H9 (cell line): ENCODE measurements around the gene TEX44. TPM values are rescaled to one million over a fixed set of nuclear protein-coding genes. Genes with fewer than 3 reads are reported as not detected.

Source experiments
- DNase-seq: peaks from one replicate; pipeline ENCODE4 v3.0.0-alpha.2; 2017
- H2AFZ ChIP-seq: one replicate; pipeline ENCODE4 v1.6.1; 2013; ENCODE audit warnings: mild to moderate bottlenecking, low read length, control low read depth, moderate library complexity
- H2AK5ac ChIP-seq: 2 replicates; pipeline ENCODE4 v1.6.1; 2013; ENCODE audit warnings: low read length, control low read depth, mixed read lengths; ENCODE audit not compliant: insufficient read length
- H2BK120ac ChIP-seq: one replicate; pipeline ENCODE4 v1.6.1; 2013; ENCODE audit warnings: low read depth, mild to moderate bottlenecking, low read length, control low read depth, inconsistent platforms; ENCODE audit not compliant: poor library complexity, severe bottlenecking
- H2BK12ac ChIP-seq: 2 replicates; pipeline ENCODE4 v1.6.1; 2013; ENCODE audit warnings: low read length, control low read depth, mixed read lengths, low read depth; ENCODE audit not compliant: insufficient read length
- H2BK15ac ChIP-seq: 2 replicates; pipeline ENCODE4 v1.6.1; 2013; ENCODE audit warnings: low read depth, low read length, control low read depth
- H2BK20ac ChIP-seq: one replicate; pipeline ENCODE4 v1.6.1; 2013; ENCODE audit warnings: low read depth, mild to moderate bottlenecking, low read length, control low read depth, inconsistent platforms; ENCODE audit not compliant: poor library complexity, severe bottlenecking
- H2BK5ac ChIP-seq: 2 replicates; pipeline ENCODE4 v1.6.1; 2013; ENCODE audit warnings: low read length, control low read depth, mixed read lengths; ENCODE audit not compliant: insufficient read length
- H3K14ac ChIP-seq: 2 replicates; pipeline ENCODE4 v1.6.1; 2013; ENCODE audit warnings: low read length, control low read depth; ENCODE audit not compliant: insufficient read depth
- H3K18ac ChIP-seq: 2 replicates; pipeline ENCODE4 v1.6.1; 2013; ENCODE audit warnings: low read depth, mild to moderate bottlenecking, mixed read lengths, low read length, control low read depth; ENCODE audit not compliant: insufficient read length
- H3K23ac ChIP-seq: 2 replicates; pipeline ENCODE4 v1.6.1; 2013; ENCODE audit warnings: low read length, control low read depth, mixed read lengths, low read depth; ENCODE audit not compliant: insufficient read length
- H3K23me2 ChIP-seq: 2 replicates; pipeline ENCODE4 v1.6.1; 2013; ENCODE audit warnings: low read depth, mild to moderate bottlenecking, mixed read lengths, low read length, control low read depth; ENCODE audit not compliant: insufficient read length, poor library complexity, severe bottlenecking
- H3K27ac ChIP-seq: 2 replicates; pipeline ENCODE4 v1.5.1; 2013; ENCODE audit warnings: low read length, control low read depth, mixed read lengths, low read depth; ENCODE audit not compliant: insufficient read length
- H3K27me3 ChIP-seq: 2 replicates; pipeline ENCODE4 v1.6.1; 2013; ENCODE audit warnings: low read length, control low read depth, inconsistent platforms; ENCODE audit not compliant: insufficient read depth
- H3K4ac ChIP-seq: 2 replicates; pipeline ENCODE4 v1.6.1; 2013; ENCODE audit warnings: low read depth, mild to moderate bottlenecking, control low read depth, inconsistent platforms, low read length, moderate library complexity
- H3K4me1 ChIP-seq: 2 replicates; pipeline ENCODE4 v1.6.1; 2013; ENCODE audit warnings: low read length, control low read depth, inconsistent platforms; ENCODE audit not compliant: insufficient read depth
- H3K4me2 ChIP-seq: 2 replicates; pipeline ENCODE4 v1.6.1; 2013; ENCODE audit warnings: low read length, control low read depth, mixed read lengths; ENCODE audit not compliant: insufficient read length, insufficient read depth
- H3K56ac ChIP-seq: 2 replicates; pipeline ENCODE4 v1.6.1; 2013; ENCODE audit warnings: low read depth, mild to moderate bottlenecking, mixed read lengths, low read length, control low read depth; ENCODE audit not compliant: insufficient read length
- H3K79me1 ChIP-seq: 2 replicates; pipeline ENCODE4 v1.6.1; 2013; ENCODE audit warnings: low read depth, mild to moderate bottlenecking, moderate library complexity, low read length, control low read depth, inconsistent platforms; ENCODE audit not compliant: insufficient read depth, poor library complexity, severe bottlenecking
- H3K79me2 ChIP-seq: 2 replicates; pipeline ENCODE4 v1.6.1; 2013; ENCODE audit warnings: low read length, control low read depth, inconsistent platforms; ENCODE audit not compliant: insufficient read depth
- H3K9ac ChIP-seq: 2 replicates; pipeline ENCODE4 v1.6.1; 2013; ENCODE audit warnings: low read length, control low read depth, mixed read lengths; ENCODE audit not compliant: insufficient read length; ENCODE audit errors: extremely low read depth
- H3K9me3 ChIP-seq: one replicate; pipeline ENCODE4 v1.6.1; 2013; ENCODE audit warnings: low read depth, low read length, inconsistent platforms; ENCODE audit not compliant: control insufficient read depth
- H3T11ph ChIP-seq: one replicate; pipeline ENCODE4 v1.6.1; 2013; ENCODE audit warnings: mild to moderate bottlenecking, low read length, control low read depth, inconsistent platforms
- H4K20me1 ChIP-seq: one replicate; pipeline ENCODE4 v1.6.1; 2013; ENCODE audit not compliant: control insufficient read depth, insufficient read length, insufficient read depth
- H4K5ac ChIP-seq: 2 replicates; pipeline ENCODE4 v1.6.1; 2013; ENCODE audit warnings: low read depth, mild to moderate bottlenecking, mixed read lengths, low read length, control low read depth; ENCODE audit not compliant: insufficient read length
- H4K8ac ChIP-seq: replicated peaks from 2 replicates; pipeline ENCODE4 v1.6.1; 2013; ENCODE audit warnings: low read length, control low read depth, mixed read lengths, low read depth; ENCODE audit not compliant: insufficient read length
- H4K91ac ChIP-seq: 2 replicates; pipeline ENCODE4 v1.6.1; 2013; ENCODE audit warnings: low read depth, mild to moderate bottlenecking, moderate library complexity, mixed read lengths, low read length, control low read depth; ENCODE audit not compliant: insufficient read length
- H3K27ac Mint-ChIP-seq, 3 experiments: 2 replicates in 2 of 3; 3 replicates in 1 of 3; pipeline ENCODE4 v1.8.0; 2020 to 2021; ENCODE audit warnings: mixed read lengths in 3 of 3, mild to moderate bottlenecking in 1 of 3, moderate library complexity in 1 of 3
- H3K27me3 Mint-ChIP-seq: 2 replicates; pipeline ENCODE4 v1.8.0; 2021; ENCODE audit warnings: low read depth, mild to moderate bottlenecking, moderate library complexity, mixed read lengths
- H3K36me3 Mint-ChIP-seq, 3 experiments: 2 replicates in 2 of 3; 3 replicates in 1 of 3; pipeline ENCODE4 v1.8.0; 2020 to 2021; ENCODE audit warnings: low read depth in 3 of 3, mixed read lengths in 3 of 3; ENCODE audit not compliant: insufficient read depth in 1 of 3
- H3K4me1 Mint-ChIP-seq, 2 experiments: 2 replicates each; pipeline ENCODE4 v1.8.0; 2020; ENCODE audit warnings: mixed read lengths in 2 of 2
- H3K4me3 Mint-ChIP-seq, 2 experiments: 2 replicates in 1 of 2; 3 replicates in 1 of 2; pipeline ENCODE4 v1.8.0; 2020 to 2021; ENCODE audit warnings: mild to moderate bottlenecking in 2 of 2, mixed read lengths in 2 of 2, moderate library complexity in 1 of 2
- H3K9me3 Mint-ChIP-seq, 2 experiments: 2 replicates in 1 of 2; 3 replicates in 1 of 2; pipeline ENCODE4 v1.8.0; 2020; ENCODE audit warnings: mild to moderate bottlenecking in 2 of 2, mixed read lengths in 2 of 2, moderate library complexity in 1 of 2
- WGBS: extraction: QIAGEN DNeasy Blood & Tissue Kit; methylation state at CpG from one replicate; pipeline ENCODE4 v1.1.7; 2013; ENCODE audit warnings: missing lambda C conversion rate, low lambda C conversion rate, mixed read lengths; ENCODE audit not compliant: insufficient read length; ENCODE audit errors: extremely low coverage; 5-methylcytosine and 5-hydroxymethylcytosine counted together
- total RNA-seq: library from RNA; stranded (reverse); gene quantifications from 2 replicates; pipeline ENCODE4 v1.2.1, GENCODE V29; 2021
- TF ChIP-seq, protein P1 (sequence below): fragments of 200-600 bp; sonication (generic); conservative IDR thresholded peaks from 3 replicates; pipeline ENCODE4 v1.8.0; 2021; ENCODE audit warnings: antibody characterized with exemption, mild to moderate bottlenecking

TEX44 gene
- total RNA-seq, 1 experiment from 2014 or later = not detected

DNA sequence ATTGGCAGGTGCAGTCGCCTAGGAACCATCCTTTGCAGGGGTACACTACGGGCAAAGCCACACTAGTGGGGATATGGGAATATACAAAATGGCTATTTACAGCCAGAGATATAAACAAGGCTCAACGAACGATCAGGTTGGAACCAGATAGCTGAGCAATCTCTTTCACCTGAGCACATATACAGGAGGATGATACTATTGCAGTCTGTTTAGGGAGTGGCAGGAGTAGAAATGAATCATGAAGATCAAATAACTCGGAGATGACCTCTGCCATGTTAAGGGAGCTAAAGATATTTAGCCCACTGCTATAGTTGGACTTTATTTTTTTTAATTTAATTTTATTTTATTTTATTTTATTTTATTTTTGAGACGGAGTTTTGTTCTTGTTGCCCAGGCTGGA, 33.8 kb downstream of the TEX44 start:
- Histone ChIP-seq H3K4me2 (no peak overlapping the region), H3K4me1 (no peaks in the 10 kb centered on the region), H2AK5ac (no peak overlapping the region), H3K18ac (no peak overlapping the region), H3K27ac (no peak overlapping the region), H3K79me1 (no peaks in the 10 kb centered on the region), H3T11ph (no peak overlapping the region), H3K23me2 (no peaks in the 10 kb centered on the region), H3K79me2 (no peaks in the 10 kb centered on the region), H2BK15ac (no peak overlapping the region), H2BK20ac (no peak overlapping the region), H4K91ac (no peak overlapping the region), H3K23ac (no peak overlapping the region), H2AFZ (no peak overlapping the region), H4K20me1 (no peaks in the 10 kb centered on the region), H3K27me3 (no peaks in the 10 kb centered on the region), H2BK12ac (no peak overlapping the region), H3K9ac (no peak overlapping the region), H4K8ac (no peak overlapping the region), H3K4ac (no peak overlapping the region), H2BK5ac (no peak overlapping the region), H3K14ac (no peak overlapping the region), H3K56ac (no peak overlapping the region), H2BK120ac (no peak overlapping the region), H3K9me3 (no peaks in the 10 kb centered on the region), H4K5ac (no peak overlapping the region)
- H3K27ac Mint-ChIP-seq = no peak overlapping the region
- DNase-seq = no peak
- no peaks in the 10 kb centered on the region for H3K27me3 Mint-ChIP-seq
- no peaks in the 10 kb centered on the region for H3K9me3 Mint-ChIP-seq
- WGBS = no CpG with 5 or more reads among the region's 6 CpGs
- peaks cover 15 to 21% of the 10 kb centered on the region in 2 experiments for H3K4me1 Mint-ChIP-seq
- TF ChIP-seq, protein P1, sequence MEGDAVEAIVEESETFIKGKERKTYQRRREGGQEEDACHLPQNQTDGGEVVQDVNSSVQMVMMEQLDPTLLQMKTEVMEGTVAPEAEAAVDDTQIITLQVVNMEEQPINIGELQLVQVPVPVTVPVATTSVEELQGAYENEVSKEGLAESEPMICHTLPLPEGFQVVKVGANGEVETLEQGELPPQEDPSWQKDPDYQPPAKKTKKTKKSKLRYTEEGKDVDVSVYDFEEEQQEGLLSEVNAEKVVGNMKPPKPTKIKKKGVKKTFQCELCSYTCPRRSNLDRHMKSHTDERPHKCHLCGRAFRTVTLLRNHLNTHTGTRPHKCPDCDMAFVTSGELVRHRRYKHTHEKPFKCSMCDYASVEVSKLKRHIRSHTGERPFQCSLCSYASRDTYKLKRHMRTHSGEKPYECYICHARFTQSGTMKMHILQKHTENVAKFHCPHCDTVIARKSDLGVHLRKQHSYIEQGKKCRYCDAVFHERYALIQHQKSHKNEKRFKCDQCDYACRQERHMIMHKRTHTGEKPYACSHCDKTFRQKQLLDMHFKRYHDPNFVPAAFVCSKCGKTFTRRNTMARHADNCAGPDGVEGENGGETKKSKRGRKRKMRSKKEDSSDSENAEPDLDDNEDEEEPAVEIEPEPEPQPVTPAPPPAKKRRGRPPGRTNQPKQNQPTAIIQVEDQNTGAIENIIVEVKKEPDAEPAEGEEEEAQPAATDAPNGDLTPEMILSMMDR = no peak
- H3K36me3 Mint-ChIP-seq = no peaks in the 10 kb centered on the region
- H3K4me3 Mint-ChIP-seq = no peak overlapping the region
